Nephron progenitor cell (in vitro differentiated cells): ENCODE measurements around the gene PLEKHM3.
"Not testable (repeated sequence)": the region's sequence is repeated elsewhere in the genome, so short reads cannot be mapped to it uniquely, and the experiment has no call there.

Experiments used
- DNase-seq: peaks from one replicate; pipeline ENCODE4 v3.0.0; 2021
- H3K27ac Mint-ChIP-seq: 2 replicates; pipeline ENCODE4 v1.8.0; 2021; ENCODE audit warnings: mild to moderate bottlenecking, moderate library complexity, mixed read lengths
- H3K27me3 Mint-ChIP-seq: 2 replicates; pipeline ENCODE4 v1.8.0; 2021; ENCODE audit warnings: mild to moderate bottlenecking, low read depth, mixed read lengths; ENCODE audit not compliant: poor library complexity
- H3K36me3 Mint-ChIP-seq: 2 replicates; pipeline ENCODE4 v1.8.0; 2021; ENCODE audit warnings: low read depth, mixed read lengths
- H3K4me1 Mint-ChIP-seq: 2 replicates; pipeline ENCODE4 v1.8.0; 2021; ENCODE audit warnings: mixed read lengths
- H3K4me3 Mint-ChIP-seq: 2 replicates; pipeline ENCODE4 v1.8.0; 2021; ENCODE audit warnings: mild to moderate bottlenecking, moderate library complexity, mixed read lengths
- H3K9me3 Mint-ChIP-seq: 2 replicates; pipeline ENCODE4 v1.8.0; 2021; ENCODE audit warnings: mild to moderate bottlenecking, moderate library complexity, mixed read lengths
- TF ChIP-seq, protein P1 (sequence below): fragments of 200-600 bp; sonication (generic); IDR thresholded peaks from 2 replicates; pipeline ENCODE4 v1.5.0; 2021; ENCODE audit warnings: antibody characterized with exemption

Gene PLEKHM3

GRCh38 chr2:207953354-207953753 lies 72.0 kb downstream of the PLEKHM3 start:
- Mint-ChIP-seq H3K9me3 (no peaks in the 10 kb centered on the region), H3K4me3 (no peak overlapping the region), H3K4me1 (peaks cover 15% of the 10 kb centered on the region), H3K27ac (no peak overlapping the region), H3K27me3 (peaks cover 5% of the 10 kb centered on the region), H3K36me3 (no peaks in the 10 kb centered on the region)
- TF ChIP-seq, protein P1, sequence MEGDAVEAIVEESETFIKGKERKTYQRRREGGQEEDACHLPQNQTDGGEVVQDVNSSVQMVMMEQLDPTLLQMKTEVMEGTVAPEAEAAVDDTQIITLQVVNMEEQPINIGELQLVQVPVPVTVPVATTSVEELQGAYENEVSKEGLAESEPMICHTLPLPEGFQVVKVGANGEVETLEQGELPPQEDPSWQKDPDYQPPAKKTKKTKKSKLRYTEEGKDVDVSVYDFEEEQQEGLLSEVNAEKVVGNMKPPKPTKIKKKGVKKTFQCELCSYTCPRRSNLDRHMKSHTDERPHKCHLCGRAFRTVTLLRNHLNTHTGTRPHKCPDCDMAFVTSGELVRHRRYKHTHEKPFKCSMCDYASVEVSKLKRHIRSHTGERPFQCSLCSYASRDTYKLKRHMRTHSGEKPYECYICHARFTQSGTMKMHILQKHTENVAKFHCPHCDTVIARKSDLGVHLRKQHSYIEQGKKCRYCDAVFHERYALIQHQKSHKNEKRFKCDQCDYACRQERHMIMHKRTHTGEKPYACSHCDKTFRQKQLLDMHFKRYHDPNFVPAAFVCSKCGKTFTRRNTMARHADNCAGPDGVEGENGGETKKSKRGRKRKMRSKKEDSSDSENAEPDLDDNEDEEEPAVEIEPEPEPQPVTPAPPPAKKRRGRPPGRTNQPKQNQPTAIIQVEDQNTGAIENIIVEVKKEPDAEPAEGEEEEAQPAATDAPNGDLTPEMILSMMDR = no peak
- DNase-seq = no peak

- Mint-ChIP-seq H3K27ac (no peak overlapping the region), H3K4me1 (peaks cover 15% of the 10 kb centered on the region), H3K36me3 (no peaks in the 10 kb centered on the region), H3K9me3 (no peaks in the 10 kb centered on the region), H3K4me3 (no peak overlapping the region), H3K27me3 (peaks cover 5% of the 10 kb centered on the region)
- TF ChIP-seq, protein P1 = no peak
- no peak for DNase-seq
These were observed 72.6 kb downstream of the PLEKHM3 start for GRCh38 chr2:207952564-207953345.

DNA sequence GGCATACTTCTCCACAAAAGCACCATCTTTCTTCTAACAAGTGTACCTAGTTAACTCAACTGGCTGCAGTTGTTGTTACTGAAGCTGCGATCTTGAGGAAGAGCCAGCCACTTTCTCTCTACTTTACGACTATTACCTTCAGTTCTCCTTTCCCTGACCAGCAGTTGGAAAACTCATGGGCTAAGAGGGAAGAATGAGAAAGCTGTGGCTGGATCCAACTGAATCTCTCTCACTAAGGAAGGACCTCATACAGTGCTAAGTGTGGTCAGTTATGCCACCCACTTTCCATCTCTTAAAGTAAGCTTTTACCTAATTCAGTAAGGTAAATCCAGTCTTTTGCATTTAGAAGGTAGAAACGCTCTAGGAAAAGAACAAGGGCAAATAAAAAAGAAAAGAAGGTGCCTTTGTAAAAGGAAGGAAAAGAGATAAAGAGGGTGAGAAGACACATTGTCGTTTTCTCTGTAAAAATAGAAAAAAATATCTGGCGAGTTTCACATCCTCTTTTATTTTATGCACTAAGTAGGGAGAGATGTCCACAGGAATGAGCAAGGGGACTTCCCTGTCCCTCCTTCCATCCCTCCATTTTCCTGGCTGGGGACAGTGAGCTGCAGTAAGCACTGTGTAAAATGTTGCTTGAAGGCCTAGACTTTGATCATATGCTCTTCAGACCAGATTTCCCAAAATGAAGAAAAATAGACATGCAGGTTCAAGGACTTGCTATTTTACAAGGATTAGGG lies 73.4 kb downstream of the PLEKHM3 start:
- Mint-ChIP-seq H3K27me3 (peaks cover 12% of the 10 kb centered on the region), H3K4me3 (no peak overlapping the region), H3K36me3 (no peaks in the 10 kb centered on the region), H3K27ac (no peak overlapping the region), H3K9me3 (no peaks in the 10 kb centered on the region), H3K4me1 (peaks cover 15% of the 10 kb centered on the region)
- TF ChIP-seq, protein P1 = no peak
- DNase-seq = no peak

DNA sequence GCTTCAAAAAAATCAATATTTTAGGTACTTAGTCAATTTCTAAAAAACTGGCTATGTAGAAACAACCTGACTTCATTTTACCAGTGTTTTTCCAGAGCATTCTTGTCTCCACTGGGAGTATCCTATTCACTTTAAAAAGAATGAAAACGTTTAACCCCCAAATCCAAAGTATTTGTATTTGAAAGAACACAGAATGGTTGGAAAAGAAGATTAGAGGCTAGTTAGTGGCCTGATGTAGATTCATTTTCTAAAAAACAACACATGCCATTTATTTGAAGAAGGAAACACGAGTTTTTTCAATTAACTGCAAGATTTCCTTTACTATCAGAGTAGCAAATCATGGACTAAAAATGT lies 74.6 kb downstream of the PLEKHM3 start:
- H3K27ac Mint-ChIP-seq = no peak overlapping the region
- H3K4me3 Mint-ChIP-seq = no peak overlapping the region
- peaks cover 12% of the 10 kb centered on the region for H3K27me3 Mint-ChIP-seq
- peaks cover 15% of the 10 kb centered on the region for H3K4me1 Mint-ChIP-seq
- H3K9me3 Mint-ChIP-seq = no peaks in the 10 kb centered on the region
- no peaks in the 10 kb centered on the region for H3K36me3 Mint-ChIP-seq
- TF ChIP-seq, protein P1 = no peak
- no peak for DNase-seq

DNA sequence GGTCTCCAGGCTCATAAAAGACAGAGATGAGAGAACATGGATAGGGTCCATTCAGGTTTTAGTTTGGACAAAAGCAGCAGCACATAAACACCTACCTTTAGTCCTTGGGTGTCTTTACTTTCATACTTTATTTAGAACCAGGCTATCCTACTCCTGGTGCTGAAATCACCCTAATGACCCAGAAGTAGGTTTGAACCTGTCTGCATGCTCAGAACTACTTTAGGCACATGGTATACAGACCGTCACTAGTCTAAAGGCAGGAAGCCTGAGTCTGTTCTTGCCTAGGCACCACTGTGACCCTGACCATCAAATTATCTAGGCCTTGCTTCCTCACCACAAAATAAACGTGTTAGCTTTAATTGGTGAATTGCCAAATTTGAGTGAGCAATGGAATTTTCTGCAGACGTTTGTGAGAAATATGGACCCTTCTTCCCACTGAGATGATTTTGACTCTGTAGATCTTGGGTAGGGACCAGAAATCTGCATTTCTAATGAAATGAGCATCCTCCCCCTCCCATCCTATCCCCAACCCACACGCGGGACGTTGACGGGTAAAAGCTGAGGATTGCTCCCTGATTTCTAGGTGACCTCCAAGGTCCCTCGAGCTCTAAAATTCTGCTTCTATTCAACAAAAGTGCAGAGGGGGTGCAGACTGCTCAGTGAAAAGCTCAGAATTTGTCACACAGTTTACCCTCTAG lies 75.1 kb downstream of the PLEKHM3 start:
- DNase-seq = no peak
- Mint-ChIP-seq H3K27ac (no peak overlapping the region), H3K27me3 (peaks cover 12% of the 10 kb centered on the region), H3K36me3 (peaks cover 1% of the 10 kb centered on the region), H3K9me3 (no peaks in the 10 kb centered on the region), H3K4me1 (peaks cover 15% of the 10 kb centered on the region), H3K4me3 (no peak overlapping the region)
- TF ChIP-seq, protein P1 = no peak

DNA sequence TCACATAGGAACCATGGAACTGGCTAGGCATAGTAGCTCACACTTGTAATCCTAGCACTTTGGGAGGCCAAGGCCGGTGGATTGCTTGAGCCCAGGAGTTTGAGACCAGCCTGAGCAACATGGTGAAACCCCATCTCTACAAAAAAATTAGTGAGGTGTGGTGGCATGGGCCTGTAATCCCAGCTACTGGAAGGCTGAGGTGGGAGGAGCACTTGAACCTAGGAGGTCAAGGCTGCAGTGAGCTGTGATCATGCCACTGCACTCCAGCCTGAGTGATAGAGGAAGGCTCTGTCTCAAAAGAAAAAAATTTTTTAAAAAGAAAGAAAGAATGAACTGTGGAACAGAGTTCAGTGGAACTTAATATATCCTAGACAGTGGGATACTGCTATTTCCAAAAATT lies 76.1 kb downstream of the PLEKHM3 start:
- H3K9me3 Mint-ChIP-seq, H3K4me3 Mint-ChIP-seq, H3K27ac Mint-ChIP-seq, H3K36me3 Mint-ChIP-seq, DNase-seq: not testable (repeated sequence)
- Mint-ChIP-seq H3K27me3 (peaks cover 12% of the 10 kb centered on the region), H3K4me1 (peaks cover 15% of the 10 kb centered on the region)
